Mammary epithelial cell (primary cell): Measurements from ENCODE around the gene RECQL.

ENCODE experiments used
- EZH2 ChIP-seq: IDR thresholded peaks from 2 replicates; pipeline ENCODE4 v1.6.1; 2012; ENCODE audit warnings: low read length, inconsistent platforms, borderline replicate concordance
- TF ChIP-seq, protein P1 (sequence below), 2 donors: IDR thresholded peaks in 1 of 2; conservative IDR thresholded peaks in 1 of 2; 2 replicates each; pipeline ENCODE4 v1.5.1; 2011 to 2012; ENCODE audit warnings: inconsistent platforms in 2 of 2, low read length in 2 of 2, mild to moderate bottlenecking in 2 of 2, control low read depth in 1 of 2, low read depth in 1 of 2; ENCODE audit not compliant: insufficient read depth in 1 of 2; ENCODE audit errors: extremely low read depth in 1 of 2

- TF ChIP-seq, protein P1, sequence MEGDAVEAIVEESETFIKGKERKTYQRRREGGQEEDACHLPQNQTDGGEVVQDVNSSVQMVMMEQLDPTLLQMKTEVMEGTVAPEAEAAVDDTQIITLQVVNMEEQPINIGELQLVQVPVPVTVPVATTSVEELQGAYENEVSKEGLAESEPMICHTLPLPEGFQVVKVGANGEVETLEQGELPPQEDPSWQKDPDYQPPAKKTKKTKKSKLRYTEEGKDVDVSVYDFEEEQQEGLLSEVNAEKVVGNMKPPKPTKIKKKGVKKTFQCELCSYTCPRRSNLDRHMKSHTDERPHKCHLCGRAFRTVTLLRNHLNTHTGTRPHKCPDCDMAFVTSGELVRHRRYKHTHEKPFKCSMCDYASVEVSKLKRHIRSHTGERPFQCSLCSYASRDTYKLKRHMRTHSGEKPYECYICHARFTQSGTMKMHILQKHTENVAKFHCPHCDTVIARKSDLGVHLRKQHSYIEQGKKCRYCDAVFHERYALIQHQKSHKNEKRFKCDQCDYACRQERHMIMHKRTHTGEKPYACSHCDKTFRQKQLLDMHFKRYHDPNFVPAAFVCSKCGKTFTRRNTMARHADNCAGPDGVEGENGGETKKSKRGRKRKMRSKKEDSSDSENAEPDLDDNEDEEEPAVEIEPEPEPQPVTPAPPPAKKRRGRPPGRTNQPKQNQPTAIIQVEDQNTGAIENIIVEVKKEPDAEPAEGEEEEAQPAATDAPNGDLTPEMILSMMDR (conservative IDR thresholded peaks at IDR 0.05 in 1 of 2, IDR thresholded peaks at IDR 0.05 in 1 of 2; ENCODE audit: extremely low read depth in 1 of 2, insufficient read depth in 1 of 2, low read depth in 1 of 2, low read length in 2 of 2), result no peak
- no peak for TF ChIP-seq EZH2
Measured at GRCh38 chr12:21547437-21547836, 46.0 kb upstream of the RECQL start.
